ENCODE measurements around the gene ACYP2.
"Not testable (repeated sequence)": the region's sequence is repeated elsewhere in the genome, so short reads cannot be mapped to it uniquely, and the experiment has no call there.

The ACYP2 gene

GRCh38 chr2:54099829-54100585, 15.4 kb upstream of the ACYP2 start:
- no peak for DNase-seq

GRCh38 chr2:54100772-54101171, 14.6 kb upstream of the ACYP2 start:
- no peak for DNase-seq

- peak; percentile 17 to 21 for DNase-seq
Measured at GRCh38 chr2:54103454-54104314, 11.7 kb upstream of the ACYP2 start.

GRCh38 chr2:54106631-54107454, 8.6 kb upstream of the ACYP2 start:
- DNase-seq = peak; percentile 27 to 32

- no peak for DNase-seq
Measured at GRCh38 chr2:54107455-54107764, 8.0 kb upstream of the ACYP2 start.

- no peak for DNase-seq
Measured at GRCh38 chr2:54107903-54108615, 7.4 kb upstream of the ACYP2 start.

GRCh38 chr2:54109848-54110247, 5.6 kb upstream of the ACYP2 start:
- no peak for DNase-seq

- not testable (repeated sequence) for DNase-seq
Measured at GRCh38 chr2:54114479-54114878, 936 bp upstream of the ACYP2 start.

GRCh38 chr2:54114936-54115283, 505 bp upstream of the ACYP2 start:
- DNase-seq = no peak

- DNase-seq = not testable (repeated sequence)
Measured at GRCh38 chr2:54116598-54116997, 1.2 kb downstream of the ACYP2 start.

- no peak for DNase-seq
Measured at GRCh38 chr2:54120950-54121349, 5.5 kb downstream of the ACYP2 start.

- DNase-seq = no peak
Measured at GRCh38 chr2:54122171-54122935, 6.9 kb downstream of the ACYP2 start.

GRCh38 chr2:54122939-54123338, 7.5 kb downstream of the ACYP2 start:
- no peak for DNase-seq

GRCh38 chr2:54127174-54127573, 11.8 kb downstream of the ACYP2 start:
- DNase-seq = not testable (repeated sequence)

GRCh38 chr2:54133056-54133455, 17.6 kb downstream of the ACYP2 start:
- no peak for DNase-seq

- no peak for DNase-seq
Measured at GRCh38 chr2:54139210-54139609, 23.8 kb downstream of the ACYP2 start.

GRCh38 chr2:54143780-54144179, 28.4 kb downstream of the ACYP2 start:
- DNase-seq = no peak

- no peak for DNase-seq
Measured at GRCh38 chr2:54148391-54148790, 33.0 kb downstream of the ACYP2 start.

GRCh38 chr2:54149638-54150441, 34.4 kb downstream of the ACYP2 start:
- DNase-seq = no peak

GRCh38 chr2:54158311-54158710, 42.9 kb downstream of the ACYP2 start:
- DNase-seq = no peak

Measured in activated CD4-positive, alpha-beta T cell treated with anti-CD3 and anti-CD28 coated beads, Interleukin-2, amount 50 U/mL, for 4 hours (primary cell).